GM18951 (cell line): Measurements from ENCODE around the gene SH3TC2.

Source experiments
- POLR2A ChIP-seq: IDR thresholded peaks from 4 replicates; pipeline ENCODE4 v1.6.1; 2011; ENCODE audit warnings: mild to moderate bottlenecking; ENCODE audit not compliant: insufficient read length, insufficient read depth; ENCODE audit errors: extremely low read depth
- in situ Hi-C: fragments of 300-500 bp; cut with MboI; formaldehyde crosslinking; loops from one replicate; pipeline ENCODE4 v1.12.0; 2022; ENCODE audit warnings: low sequenced_read_pairs, mixed read lengths, inconsistent platforms; ENCODE audit not compliant: unreplicated experiment

The SH3TC2 gene

GRCh38 chr5:148993283-148993936 lies 69.5 kb downstream of the SH3TC2 start:
- in situ Hi-C loops, result loop anchor here (10.0 kb wide), 1 partner anchor 259 kb away; no protein-coding TSS in a partner anchor
- no peak for TF ChIP-seq POLR2A

- in situ Hi-C loops, result loop anchor here (10.0 kb wide), 1 partner anchor 257 kb away; no protein-coding TSS in a partner anchor
- TF ChIP-seq POLR2A, result no peak
Measured at GRCh38 chr5:148992265-148992664, 70.6 kb downstream of the SH3TC2 start.

- in situ Hi-C loops, result loop anchor here (10.0 kb wide), 1 partner anchor 257 kb away; no protein-coding TSS in a partner anchor
- TF ChIP-seq POLR2A, result no peak
Measured at GRCh38 chr5:148991566-148991965, 71.3 kb downstream of the SH3TC2 start.

GRCh38 chr5:148990817-148991216 lies 72.0 kb downstream of the SH3TC2 start:
- no peak for TF ChIP-seq POLR2A
- in situ Hi-C loops, result loop anchor here (10.0 kb wide), 1 partner anchor 256 kb away; no protein-coding TSS in a partner anchor

GRCh38 chr5:148989567-148989966 lies 73.3 kb downstream of the SH3TC2 start:
- no peak for TF ChIP-seq POLR2A
- in situ Hi-C loops, result no loop called here

- in situ Hi-C loops, result no loop called here
Measured at GRCh38 chr5:148988328-148988727, 74.5 kb downstream of the SH3TC2 start.

GRCh38 chr5:148986636-148987035 lies 76.2 kb downstream of the SH3TC2 start:
- no peak for TF ChIP-seq POLR2A
- in situ Hi-C loops, result no loop called here

More at GRCh38 chr5:148988328-148988727, 74.5 kb downstream of the SH3TC2 start:
- TF ChIP-seq POLR2A, result no peak

GRCh38 chr5:148984345-148984744 lies 78.5 kb downstream of the SH3TC2 start:
- TF ChIP-seq POLR2A, result no peak
- in situ Hi-C loops, result no loop called here

- no peak for TF ChIP-seq POLR2A
- in situ Hi-C loops, result no loop called here
Measured at GRCh38 chr5:148981353-148981752, 81.5 kb downstream of the SH3TC2 start.

GRCh38 chr5:148980731-148981130 lies 82.1 kb downstream of the SH3TC2 start:
- in situ Hi-C loops, result no loop called here

GRCh38 chr5:148979083-148979723 lies 83.7 kb downstream of the SH3TC2 start:
- TF ChIP-seq POLR2A, result no peak
- in situ Hi-C loops, result no loop called here

More at GRCh38 chr5:148980731-148981130, 82.1 kb downstream of the SH3TC2 start:
- TF ChIP-seq POLR2A, result no peak

- in situ Hi-C loops, result no loop called here
- no peak for TF ChIP-seq POLR2A
Measured at GRCh38 chr5:148978370-148979082, 84.3 kb downstream of the SH3TC2 start.
